ENCODE measurements around the gene TYK2. TPM values are rescaled to one million over a fixed set of nuclear protein-coding genes. Genes with fewer than 3 reads are reported as not detected.

Gene TYK2
- total and polyA plus RNA-seq, 2 of the 4 experiments (the other 2 are of a cell fraction): 40.9 to 97.9 TPM

- Histone ChIP-seq H3K27ac (ENCODE audit: insufficient read depth, low read length) (no peak overlapping the region), H2BK5ac (ENCODE audit: low read depth, low read length, poor library complexity, severe bottlenecking) (no peak overlapping the region), H3K9me3 (ENCODE audit: control insufficient read depth, insufficient read depth, low read length) (no peaks in the 10 kb centered on the region), H3K9ac (ENCODE audit: low read depth, low read length) (no peak overlapping the region), H4K91ac (ENCODE audit: insufficient read depth, low read depth, low read length) (no peak overlapping the region), H2BK120ac (ENCODE audit: low read depth, low read length) (no peak overlapping the region), H3K4me3 (ENCODE audit: insufficient read depth, low read depth, low read length) (no peak overlapping the region), H2AFZ (replicated peaks; ENCODE audit: low read length, poor library complexity) (no peak overlapping the region), H3K56ac (ENCODE audit: extremely low read depth, insufficient read depth, low read length) (no peak overlapping the region), H3K79me1 (ENCODE audit: low read depth in 1 of 2, low read length in 2 of 2) (peaks cover 0 to 8% of the 10 kb centered on the region in 2 experiments; a peak in 1 of 4 replicates), H3K4me2 (ENCODE audit: low read depth, low read length) (no peak overlapping the region), H4K20me1 (ENCODE audit: insufficient read depth, low read length) (peaks cover 9% of the 10 kb centered on the region; the same call in 1 of the 2 replicates), H4K5ac (ENCODE audit: low read depth, low read length) (no peak overlapping the region), H3K23ac (ENCODE audit: low read depth, low read length) (no peak overlapping the region), H3K9me1 (ENCODE audit: insufficient read depth, low read length) (no peaks in the 10 kb centered on the region), H3K18ac (ENCODE audit: low read depth, low read length) (no peak overlapping the region), H3K27me3 (ENCODE audit: control insufficient read depth, insufficient read depth, low read length) (no peaks in the 10 kb centered on the region), H3K14ac (replicated peaks; ENCODE audit: low read depth, low read length) (no peak overlapping the region), H2AK9ac (replicated peaks; ENCODE audit: low read depth, low read length, poor library complexity) (no peak overlapping the region), H4K8ac (ENCODE audit: low read depth in 2 of 2, low read length in 2 of 2) (no peak overlapping the region), H3K4ac (ENCODE audit: low read depth, low read length) (no peak overlapping the region), H2BK20ac (ENCODE audit: low read depth, low read length) (no peak overlapping the region), H3K4me1 (ENCODE audit: control insufficient read depth, insufficient read depth, low read length) (no peaks in the 10 kb centered on the region), H2AK5ac (ENCODE audit: low read depth, low read length) (no peak overlapping the region), H2BK15ac (ENCODE audit: low read depth, low read length) (no peak overlapping the region), H3K36me3 (ENCODE audit: control insufficient read depth, insufficient read depth, low read length) (peaks cover 68% of the 10 kb centered on the region)
- no peak for DNase-seq
- dilution Hi-C loops (cut with HindIII; ENCODE audit: low sequenced_read_pairs, unreplicated experiment) (no loop called here), in situ Hi-C loops (cut with MboI; ENCODE audit: low sequenced_read_pairs) (no loop called here), intact Hi-C loops (cut with micrococcal nuclease) (no loop called here)
- ChIA-PET POLR2A (ENCODE audit: unreplicated experiment) (no interaction called here), CTCF (no interaction called here)
- 91% methylated on average over 13 of the region's 16 CpGs; no CpG with 5 or more reads in 1 of the 2 experiments for WGBS, 2 experiments (ENCODE audit: extremely low coverage in 2 of 2, insufficient read length in 1 of 2)
- TF ChIP-seq ELK1 (IDR thresholded peaks at IDR 0.05; ENCODE audit: borderline replicate concordance, low read depth, low read length): no peak
- ATAC-seq (ENCODE audit: low read depth): no peak
- no TSS peak for BruUV-seq (replicated peaks)
Observed at GRCh38 chr19:10361569-10362011, 18.8 kb downstream of the TYK2 start.

Data from IMR-90 (cell line).